ENCODE measurements around the gene FAHD2A. TPM values are rescaled to one million over a fixed set of nuclear protein-coding genes. Genes with fewer than 3 reads are reported as not detected.
"Not testable (repeated sequence)": the region's sequence is repeated elsewhere in the genome, so short reads cannot be mapped to it uniquely, and the experiment has no call there.

The FAHD2A gene
- total RNA-seq, 1 donor from 2014 or later = 14.1 TPM

DNA sequence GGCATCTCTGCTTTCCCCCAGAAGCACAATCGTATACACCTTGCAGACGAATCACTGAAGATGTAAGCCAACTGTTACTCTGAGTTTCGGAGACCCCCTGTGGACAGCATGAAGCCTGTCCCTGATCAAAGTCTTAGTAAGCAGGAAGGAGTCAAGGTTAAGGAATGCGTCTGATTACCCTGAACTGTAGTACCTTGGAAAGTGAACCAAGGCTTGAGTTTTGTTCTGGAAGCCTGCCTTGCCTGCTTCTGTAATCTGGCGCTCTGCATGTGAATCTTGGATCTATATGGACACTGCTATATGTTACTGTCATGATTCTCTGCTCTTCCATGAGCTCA, 33.3 kb downstream of the FAHD2A start:
- not testable (repeated sequence) for DNase-seq

DNA sequence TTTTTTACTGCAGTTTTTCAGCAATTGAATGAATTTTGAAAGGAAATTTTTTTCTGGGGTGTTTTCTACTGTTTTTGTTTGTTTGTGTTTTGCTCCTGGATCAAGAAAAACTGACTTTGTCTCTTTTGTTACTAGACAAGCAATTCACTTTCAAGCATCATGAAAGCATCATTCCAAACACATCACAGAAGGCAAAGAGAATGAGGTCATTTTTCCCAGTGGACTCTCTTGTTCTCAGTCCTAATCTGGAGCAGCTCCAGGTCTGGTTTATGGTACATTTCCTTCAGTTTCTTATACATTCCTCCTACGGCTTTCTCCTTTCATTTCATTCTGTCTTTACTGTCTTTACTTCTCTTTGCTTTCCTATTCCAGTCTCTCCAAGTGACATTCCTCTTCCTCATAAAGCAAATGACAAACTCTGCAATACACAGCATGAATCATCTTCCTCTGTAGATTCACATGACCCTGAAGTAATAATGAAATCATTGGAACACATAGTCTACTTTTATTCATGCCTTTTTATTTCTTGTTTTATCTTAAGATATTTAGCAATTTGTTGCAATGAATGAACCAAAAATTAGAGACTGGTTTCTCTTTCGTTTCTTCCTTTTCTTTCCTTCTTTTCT, 40.1 kb downstream of the FAHD2A start:
- DNase-seq = not testable (repeated sequence)

DNA sequence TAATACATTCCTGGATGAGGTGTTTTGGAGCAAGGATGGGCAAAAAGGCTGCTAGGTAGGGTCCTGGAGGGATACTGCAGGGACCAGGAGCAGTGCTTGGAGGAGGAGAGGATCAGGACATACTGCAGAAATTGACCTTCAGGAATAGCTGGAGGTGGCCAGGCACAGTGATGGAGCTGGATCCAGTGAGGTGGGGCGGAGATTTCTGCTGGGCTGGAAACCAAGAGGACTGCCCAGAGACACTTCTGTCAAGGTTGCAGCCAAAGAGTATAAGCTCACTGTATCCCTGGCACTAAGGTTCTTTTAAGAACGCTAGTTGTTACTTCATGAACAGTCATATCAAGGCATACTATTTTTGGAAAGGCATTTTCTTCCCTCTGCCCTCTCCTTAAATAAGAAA, 42.8 kb downstream of the FAHD2A start:
- not testable (repeated sequence) for DNase-seq

DNA sequence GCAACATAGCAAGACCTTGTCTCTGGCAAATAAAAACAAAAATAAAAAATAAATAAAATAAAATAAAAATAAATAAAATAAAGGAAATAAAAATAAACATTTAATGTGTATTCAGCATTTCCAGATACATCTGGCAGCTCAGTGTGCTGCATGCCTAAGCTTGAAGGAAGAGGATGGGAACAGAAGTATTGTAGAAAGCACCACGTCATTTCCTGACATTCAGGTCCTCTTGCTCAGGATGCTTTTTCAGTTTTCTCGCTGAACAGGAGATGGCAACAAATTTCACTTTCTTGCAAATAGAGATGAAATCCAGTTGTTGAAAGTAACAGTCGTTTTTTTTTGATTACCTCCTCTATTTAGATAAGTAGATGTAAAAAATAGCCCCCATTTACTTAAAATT, 60.8 kb downstream of the FAHD2A start:
- DNase-seq = not testable (repeated sequence)

Small RNA genes lying within 50 kb of the gene (small RNA-seq; reads per million reads assigned to genes)
- gene AC133104.2 (ENCODE audit: low replicate concordance) = not detected

Other genes with a start within 250 kb of the FAHD2A start
- gene ZNF514, start 242.9 kb upstream of the FAHD2A start, total RNA-seq = 25.1 TPM
- gene ZNF2, start 236.9 kb upstream of the FAHD2A start, total RNA-seq = 4.1 TPM
- gene ZNF892, start 195.2 kb upstream of the FAHD2A start, total RNA-seq = 5.8 TPM
- gene PROM2, start 128.3 kb upstream of the FAHD2A start, total RNA-seq = 9.4 TPM
- 2.4 TPM for gene KCNIP3, start 105.4 kb upstream of the FAHD2A start, total RNA-seq
- gene TRIM43B, start 82.0 kb downstream of the FAHD2A start, total RNA-seq = not detected
- 0.10 TPM for gene TRIM43, start 189.3 kb downstream of the FAHD2A start, total RNA-seq